Lung (tissue), 12 donors: ENCODE measurements around the gene ANXA7. TPM values are rescaled to one million over a fixed set of nuclear protein-coding genes. Genes with fewer than 3 reads are reported as not detected.

Experiments
- ATAC-seq: fragments of 200-7000 bp; cut with Tn5 transposase; one replicate; pipeline ENCODE4 v1.9.1; 2020; ENCODE audit warnings: moderate number of reproducible peaks; ENCODE audit not compliant: insufficient read depth, low FRiP score
- DNase-seq, 3 donors: peaks; one replicate each; pipeline ENCODE4 v3.0.0-alpha.2; 2013 to 2017
- H3K27ac ChIP-seq, 2 donors: one replicate each; pipeline ENCODE4 v1.5.1; 2013; ENCODE audit warnings: mild to moderate bottlenecking in 2 of 2, moderate library complexity in 2 of 2, control low read depth in 1 of 2, inconsistent platforms in 1 of 2, low read depth in 1 of 2, low read length in 1 of 2
- H3K27me3 ChIP-seq, 3 donors: one replicate each; pipeline ENCODE4 v1.5.1; 2013; ENCODE audit warnings: low read length in 2 of 3; ENCODE audit not compliant: control insufficient read depth in 3 of 3, insufficient read depth in 3 of 3
- H3K36me3 ChIP-seq, 4 donors: one replicate each; pipeline ENCODE4 v1.5.1; 2013; ENCODE audit warnings: low read length in 4 of 4, mild to moderate bottlenecking in 1 of 4, moderate library complexity in 1 of 4; ENCODE audit not compliant: control insufficient read depth in 4 of 4, insufficient read depth in 4 of 4
- H3K4me1 ChIP-seq, 5 donors: one replicate each; pipeline ENCODE4 v1.5.1; 2013; ENCODE audit warnings: low read length in 5 of 5, mild to moderate bottlenecking in 2 of 5, moderate library complexity in 1 of 5; ENCODE audit not compliant: control insufficient read depth in 5 of 5, insufficient read depth in 5 of 5
- H3K4me3 ChIP-seq: one replicate; pipeline ENCODE4 v1.5.1; 2013; ENCODE audit warnings: mild to moderate bottlenecking, control low read depth, moderate library complexity
- H3K9ac ChIP-seq, 2 donors: one replicate each; pipeline ENCODE4 v1.5.1; 2013; ENCODE audit warnings: low read length in 2 of 2, control low read depth in 1 of 2; ENCODE audit not compliant: insufficient read depth in 1 of 2
- H3K9me3 ChIP-seq, 4 donors: one replicate each; pipeline ENCODE4 v1.5.1; 2013; ENCODE audit warnings: low read length in 3 of 4, mild to moderate bottlenecking in 1 of 4, moderate library complexity in 1 of 4; ENCODE audit not compliant: control insufficient read depth in 4 of 4, insufficient read depth in 3 of 4
- CTCF ChIP-seq: IDR thresholded peaks from 2 replicates; pipeline ENCODE4 v1.5.1; 2012; ENCODE audit warnings: mild to moderate bottlenecking; ENCODE audit errors: control extremely low read depth, extremely low read depth
- WGBS, 2 donors: extraction: QIAGEN DNeasy Blood & Tissue Kit; methylation state at CpG; one replicate each; pipeline ENCODE4 v1.1.7; 2013; 5-methylcytosine and 5-hydroxymethylcytosine counted together
- polyA plus RNA-seq, 2 donors: library from polyadenylated mRNA; stranded (reverse); fragments of 200-250 nt; gene quantifications; one replicate each; pipeline ENCODE4 v1.2.1, GENCODE V29; 2013
- total RNA-seq, 2 donors: library from RNA; depleted of rRNA in 1 of 2; stranded (reverse); fragments of >200 nt in 1 of 2; gene quantifications; one replicate each; pipeline ENCODE4 v1.2.1, GENCODE V29; 2014 to 2021
- donor health status: control.
- donor health status: control.
- donor health status: Bipolar disorder and iron deficiency.
- donor health status: healthy.
- donor health status: DM: yes; HTN: yes; CAD: no.

The ANXA7 gene
- total and polyA plus RNA-seq, 4 donors: 59.3 to 134 (median 99.0) TPM

- ATAC-seq: no peak
- H3K9ac ChIP-seq: no peak overlapping the region
- 94% methylated on average over 4 of the region's 4 CpGs for WGBS, 2 donors
- no peaks in the 10 kb centered on the region for H3K27me3 ChIP-seq
- no peak for TF ChIP-seq CTCF
- H3K4me1 ChIP-seq: no peaks in the 10 kb centered on the region
- DNase-seq: no peak
- H3K27ac ChIP-seq: no peak overlapping the region
- H3K9me3 ChIP-seq: no peaks in the 10 kb centered on the region
- no peak overlapping the region for H3K4me3 ChIP-seq
- H3K36me3 ChIP-seq: peaks cover 15 to 27% (median 22%) of the 10 kb centered on the region in 4 donors
Observed at GRCh38 chr10:73388228-73388627, 25.6 kb downstream of the ANXA7 start.

- 96 to 98% methylated on average over 7 of the region's 7 CpGs for WGBS, 2 donors
- Histone ChIP-seq H3K27ac (no peak overlapping the region), H3K9me3 (no peaks in the 10 kb centered on the region), H3K27me3 (no peaks in the 10 kb centered on the region), H3K9ac (no peak overlapping the region), H3K4me3 (no peak overlapping the region), H3K36me3 (peaks cover 15 to 38% (median 29%) of the 10 kb centered on the region in 4 donors), H3K4me1 (no peaks in the 10 kb centered on the region)
- DNase-seq: no peak
- no peak for ATAC-seq
- no peak for TF ChIP-seq CTCF
Observed at GRCh38 chr10:73386583-73386982, 27.3 kb downstream of the ANXA7 start.

- Histone ChIP-seq H3K4me3 (no peak overlapping the region), H3K4me1 (no peaks in the 10 kb centered on the region), H3K27me3 (no peaks in the 10 kb centered on the region), H3K36me3 (peaks cover 8 to 36% (median 27%) of the 10 kb centered on the region in 4 donors), H3K9me3 (no peaks in the 10 kb centered on the region), H3K9ac (no peak overlapping the region), H3K27ac (no peak overlapping the region)
- 58 to 61% methylated on average over 1 of the region's 1 CpG for WGBS, 2 donors
- DNase-seq (no peak), ATAC-seq (no peak)
- no peak for TF ChIP-seq CTCF
Observed at GRCh38 chr10:73379064-73379748, 34.7 kb downstream of the ANXA7 start.

GRCh38 chr10:73376679-73377078 is 37.2 kb downstream of the ANXA7 start:
- H3K9ac ChIP-seq: no peak overlapping the region
- WGBS, 2 donors: 77 to 88% methylated on average over 3 of the region's 3 CpGs
- no peaks in the 10 kb centered on the region for H3K4me1 ChIP-seq
- H3K4me3 ChIP-seq: no peak overlapping the region
- no peak for DNase-seq
- TF ChIP-seq CTCF: no peak
- peaks cover 8 to 30% (median 19%) of the 10 kb centered on the region in 4 donors for H3K36me3 ChIP-seq
- no peak for ATAC-seq
- H3K27me3 ChIP-seq: no peaks in the 10 kb centered on the region
- H3K27ac ChIP-seq: no peak overlapping the region
- H3K9me3 ChIP-seq: no peaks in the 10 kb centered on the region
